GM12878 (cell line): ENCODE results near the gene RFX5. TPM values are rescaled to one million over a fixed set of nuclear protein-coding genes. Genes with fewer than 3 reads are reported as not detected.
A peak's percentile ranks its signal among the peaks of the same experiment; 100 is the strongest.

Experiments
- ATF3 ChIP-seq: IDR thresholded peaks from 2 replicates; pipeline ENCODE4 v1.6.1; 2011; ENCODE audit warnings: low read depth, mild to moderate bottlenecking, low read length, moderate library complexity, borderline replicate concordance; ENCODE audit errors: extremely low read depth
- BCL11A ChIP-seq: IDR thresholded peaks from 2 replicates; pipeline ENCODE4 v1.6.1; 2011; ENCODE audit warnings: low read depth, low read length
- BCLAF1 ChIP-seq: fragments of 450-650 bp; IDR thresholded peaks from 2 replicates; pipeline ENCODE4 v1.6.1; 2017; ENCODE audit warnings: antibody characterized with exemption, mild to moderate bottlenecking, moderate library complexity
- CEBPB ChIP-seq, 2 experiments: fragments of 150-350 bp in 1 of 2; IDR thresholded peaks; 2 replicates each; pipeline ENCODE4 v1.6.1; 2012 to 2014; ENCODE audit warnings: low read depth in 2 of 2, low read length in 2 of 2, borderline replicate concordance in 1 of 2, inconsistent platforms in 1 of 2
- CHD1 ChIP-seq: IDR thresholded peaks from 2 replicates; pipeline ENCODE4 v1.6.1; 2012; ENCODE audit warnings: low read depth, low read length, improper control_type of control experiment
- CUX1 ChIP-seq: IDR thresholded peaks from 2 replicates; pipeline ENCODE4 v1.6.1; 2012; ENCODE audit warnings: improper control_type of control experiment, low read depth, low read length; ENCODE audit not compliant: insufficient replicate concordance
- FOS ChIP-seq: IDR thresholded peaks from 3 replicates; pipeline ENCODE4 v1.6.1; 2011; ENCODE audit warnings: borderline replicate concordance; ENCODE audit not compliant: insufficient read length; ENCODE audit errors: extremely low read depth
- MEF2A ChIP-seq: IDR thresholded peaks from 2 replicates; pipeline ENCODE4 v1.6.1; 2011; ENCODE audit warnings: low read depth, mild to moderate bottlenecking, low read length, moderate library complexity; ENCODE audit not compliant: insufficient read depth
- NFYB ChIP-seq: IDR thresholded peaks from 2 replicates; pipeline ENCODE4 v1.6.1; 2011; ENCODE audit warnings: low read depth, mild to moderate bottlenecking, low read length, improper control_type of control experiment, moderate library complexity; ENCODE audit not compliant: insufficient read depth
- POLR2A ChIP-seq: IDR thresholded peaks from 2 replicates; pipeline ENCODE4 v1.6.1; 2011; ENCODE audit warnings: low read depth, mild to moderate bottlenecking, low read length
- RAD21 ChIP-seq: IDR thresholded peaks from 2 replicates; pipeline ENCODE4 v1.6.1; 2011; ENCODE audit warnings: mild to moderate bottlenecking, low read depth, low read length, moderate library complexity; ENCODE audit not compliant: insufficient read depth
- RCOR1 ChIP-seq: conservative IDR thresholded peaks from 2 replicates; pipeline ENCODE4 v1.6.1; 2012; ENCODE audit warnings: low read depth, low read length, improper control_type of control experiment
- SREBF1 ChIP-seq: IDR thresholded peaks from 2 replicates; pipeline ENCODE4 v1.6.1; 2012; ENCODE audit warnings: mild to moderate bottlenecking, low read length
- SREBF2 ChIP-seq: IDR thresholded peaks from 2 replicates; pipeline ENCODE4 v1.6.1; 2012; ENCODE audit warnings: mild to moderate bottlenecking, low read length
- TAF1 ChIP-seq: IDR thresholded peaks from 2 replicates; pipeline ENCODE4 v1.6.1; 2011; ENCODE audit warnings: mild to moderate bottlenecking, low read depth, low read length, borderline replicate concordance
- ZNF687 ChIP-seq: fragments of 450-650 bp; IDR thresholded peaks from 2 replicates; pipeline ENCODE4 v1.6.1; 2017; ENCODE audit warnings: mild to moderate bottlenecking, moderate library complexity
- ZZZ3 ChIP-seq: IDR thresholded peaks from 2 replicates; pipeline ENCODE4 v1.6.1; 2011; ENCODE audit warnings: low read depth; ENCODE audit not compliant: control insufficient read depth, insufficient read length
- polyA plus RNA-seq, 11 experiments: library from polyadenylated mRNA; depleted of rRNA in 4 of 11; unstranded in 6 of 11; stranded (reverse) in 5 of 11; fragments of >200 nt; fragmentation: Nextera tagmentation in 4 of 11; fragmentation: Illumina TruSeq in 1 of 11; extraction: Ambion mirVana in 4 of 11; extraction: Trizol in 1 of 11; gene quantifications; 1 replicate in 1 of 11; 2 replicates in 10 of 11; pipeline versions ENCODE4 v1.2.1 to v1.2.3, GENCODE V29; 2011 to 2016; ENCODE audit warnings: inconsistent platforms in 2 of 11, missing spikeins in 2 of 11, low read depth in 1 of 11
- total RNA-seq, 4 experiments: library from RNA; depleted of rRNA in 3 of 4; stranded (reverse); fragments of >200 nt in 3 of 4; fragmentation: Illumina TruSeq in 1 of 4; extraction: Trizol in 1 of 4; gene quantifications; 2 replicates each; pipeline versions ENCODE4 v1.2.1 to v1.2.3, GENCODE V29; 2013 to 2021

RFX5 gene
- total and polyA plus RNA-seq, 10 of the 15 experiments (the other 5 are each of a cell fraction or from before 2014, with no cell fraction given), result 14.1 to 198 (median 124) TPM

GRCh38 chr1:151292207-151293030 is 54.6 kb downstream of the RFX5 start (continued):
- no peak for TF ChIP-seq CUX1
- no peak for TF ChIP-seq FOS
- no peak for TF ChIP-seq ZNF687
- no peak for TF ChIP-seq CHD1
- TF ChIP-seq RAD21, result no peak
- no peak for TF ChIP-seq BCL11A
- no peak for TF ChIP-seq ZZZ3
- no peak for TF ChIP-seq NFYB
- TF ChIP-seq CEBPB (IDR thresholded peaks at IDR 0.05; ENCODE audit: borderline replicate concordance in 1 of 2, low read depth in 2 of 2, low read length in 2 of 2), result no peak
- TF ChIP-seq ATF3, result no peak
- peak; percentile 74 for TF ChIP-seq POLR2A
- no peak for TF ChIP-seq BCLAF1
- no peak for TF ChIP-seq TAF1
- TF ChIP-seq MEF2A, result no peak
- no peak for TF ChIP-seq RCOR1
- TF ChIP-seq SREBF2, result no peak
- TF ChIP-seq SREBF1, result no peak
